Glomerular endothelial cell (primary cell): ENCODE measurements around the gene PRPF31. TPM values are rescaled to one million over a fixed set of nuclear protein-coding genes. Genes with fewer than 3 reads are reported as not detected.

Experiments
- total RNA-seq: library from RNA; depleted of rRNA; stranded (reverse); fragments of >200 nt; gene quantifications from 2 replicates; pipeline ENCODE4 v1.2.3, GENCODE V29; 2015

PRPF31 gene
- total RNA-seq, 1 donor from 2014 or later, result 66.7 TPM

Other genes with a start within 250 kb of the PRPF31 start
- gene MYADM, start 247.9 kb upstream of the PRPF31 start, total RNA-seq, result 134 and 174 TPM in 2 replicates
- 0.06 TPM in 1 of 2 replicates, not detected in the other for gene PRKCG, start 233.6 kb upstream of the PRPF31 start, total RNA-seq
- 1.9 and 2.2 TPM in 2 replicates for gene CACNG7, start 206.5 kb upstream of the PRPF31 start, total RNA-seq
- 1.3 and 2.1 TPM in 2 replicates for gene CACNG8, start 152.8 kb upstream of the PRPF31 start, total RNA-seq
- 2.2 and 3.0 TPM in 2 replicates for gene CACNG6, start 124.1 kb upstream of the PRPF31 start, total RNA-seq
- gene VSTM1, start 51.9 kb upstream of the PRPF31 start, total RNA-seq, result not detected in 2 replicates
- gene TARM1, start 34.4 kb upstream of the PRPF31 start, total RNA-seq, result not detected in 2 replicates
- not detected in 2 replicates for gene OSCAR, start 15.0 kb upstream of the PRPF31 start, total RNA-seq
- gene NDUFA3, start 12.9 kb upstream of the PRPF31 start, total RNA-seq, result 11.7 and 26.2 TPM in 2 replicates
- 58.5 and 63.2 TPM in 2 replicates for gene TFPT, start 97 bp upstream of the PRPF31 start, total RNA-seq
- 19.6 and 29.5 TPM in 2 replicates for gene CNOT3, start 22.0 kb downstream of the PRPF31 start, total RNA-seq
- 7.5 and 8.0 TPM in 2 replicates for gene LENG1, start 44.0 kb downstream of the PRPF31 start, total RNA-seq
- gene TMC4, start 57.4 kb downstream of the PRPF31 start, total RNA-seq, result not detected in 2 replicates
- gene MBOAT7, start 73.8 kb downstream of the PRPF31 start, total RNA-seq, result 354 and 361 TPM in 2 replicates
- 92.9 and 140 TPM in 2 replicates for gene TSEN34, start 75.6 kb downstream of the PRPF31 start, total RNA-seq
- gene RPS9, start 85.1 kb downstream of the PRPF31 start, total RNA-seq, result 1,387 and 1,829 TPM in 2 replicates
- gene LILRB3, start 107.3 kb downstream of the PRPF31 start, total RNA-seq, result not detected in 2 replicates
- gene LILRA6, start 127.0 kb downstream of the PRPF31 start, total RNA-seq, result not detected in 2 replicates
- not detected in 2 replicates for gene LILRB5, start 141.5 kb downstream of the PRPF31 start, total RNA-seq
- not detected in 2 replicates for gene LILRB2, start 165.4 kb downstream of the PRPF31 start, total RNA-seq
- not detected in 2 replicates for gene LILRA5, start 197.4 kb downstream of the PRPF31 start, total RNA-seq
- not detected in 2 replicates for gene LILRA4, start 223.4 kb downstream of the PRPF31 start, total RNA-seq
- not detected in 2 replicates for gene LAIR1, start 249.2 kb downstream of the PRPF31 start, total RNA-seq